ENCODE data around the gene BACE2. TPM values are rescaled to one million over a fixed set of nuclear protein-coding genes. Genes with fewer than 3 reads are reported as not detected.

BACE2 gene
- total and polyA plus RNA-seq, 2 donors (not counting 3 experiments of a cell fraction or from before 2014, with no cell fraction given), result 113 to 184 TPM

DNA sequence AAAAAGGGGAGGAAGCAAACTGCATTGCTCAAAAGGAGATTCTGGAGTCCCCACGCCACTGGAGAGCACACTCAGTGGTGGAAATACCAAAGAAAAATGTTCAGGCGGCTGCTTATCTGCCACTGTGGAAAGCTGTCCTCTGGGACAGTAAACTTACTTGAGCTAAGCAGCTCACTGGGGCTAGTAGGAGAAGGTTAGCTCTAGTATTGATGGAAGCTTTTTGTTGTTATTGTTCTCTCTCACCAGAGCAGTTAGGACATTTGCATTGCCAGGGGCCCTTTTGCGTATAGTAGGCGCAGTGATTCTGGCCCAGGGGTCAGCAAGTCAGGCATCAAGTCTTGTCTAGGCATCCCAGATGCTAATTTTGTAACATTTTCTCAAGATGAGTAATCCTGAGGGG lies 15.6 kb downstream of the BACE2 start:
- no peak overlapping the region for H3K27ac ChIP-seq (ENCODE audit: insufficient read depth, low read depth, low read length)
- DNase-seq (ENCODE audit: low read depth, low spot score) (no peak), FAIRE-seq (no peak)
- no peak overlapping the region for H3K9ac ChIP-seq (replicated peaks; ENCODE audit: extremely low read depth, insufficient read depth, low read length)
- no peaks in the 10 kb centered on the region for H3K9me1 ChIP-seq (replicated peaks; ENCODE audit: control insufficient read depth, extremely low read depth, insufficient read depth, low read length)
- H3K36me3 ChIP-seq (ENCODE audit: control insufficient read depth in 2 of 2, extremely low read depth in 1 of 2, insufficient read depth in 2 of 2, low read length in 2 of 2), result peaks cover 0 to 2% of the 10 kb centered on the region in 2 experiments
- peaks cover 10% of the 10 kb centered on the region for H3K79me2 ChIP-seq (ENCODE audit: control insufficient read depth, insufficient read depth, low read length)
- no peaks in the 10 kb centered on the region for H3K9me3 ChIP-seq (replicated peaks; ENCODE audit: control insufficient read depth, insufficient read depth, low read length)
- H3K27me3 ChIP-seq (ENCODE audit: control insufficient read depth in 2 of 2, insufficient read depth in 2 of 2, low read length in 2 of 2), result no peaks in the 10 kb centered on the region
- no peak overlapping the region for H3K4me2 ChIP-seq (ENCODE audit: insufficient read depth, low read length)
- BruUV-seq (replicated peaks), result no TSS peak
- H3K4me3 ChIP-seq (replicated peaks in 1 of 3; ENCODE audit: insufficient read depth in 1 of 3, low read depth in 1 of 3, low read length in 3 of 3), result no peak overlapping the region
- H4K20me1 ChIP-seq (replicated peaks; ENCODE audit: control insufficient read depth, extremely low read depth, insufficient read depth, low read length), result no peaks in the 10 kb centered on the region
- POLR2A ChIA-PET, result no interaction called here
- no peak overlapping the region for H2AFZ ChIP-seq (ENCODE audit: low read depth, low read length)
- TF ChIP-seq EZH2 (IDR thresholded peaks at IDR 0.05; ENCODE audit: borderline replicate concordance, low read depth, low read length, severe bottlenecking), result no peak
- TF ChIP-seq, protein P1, sequence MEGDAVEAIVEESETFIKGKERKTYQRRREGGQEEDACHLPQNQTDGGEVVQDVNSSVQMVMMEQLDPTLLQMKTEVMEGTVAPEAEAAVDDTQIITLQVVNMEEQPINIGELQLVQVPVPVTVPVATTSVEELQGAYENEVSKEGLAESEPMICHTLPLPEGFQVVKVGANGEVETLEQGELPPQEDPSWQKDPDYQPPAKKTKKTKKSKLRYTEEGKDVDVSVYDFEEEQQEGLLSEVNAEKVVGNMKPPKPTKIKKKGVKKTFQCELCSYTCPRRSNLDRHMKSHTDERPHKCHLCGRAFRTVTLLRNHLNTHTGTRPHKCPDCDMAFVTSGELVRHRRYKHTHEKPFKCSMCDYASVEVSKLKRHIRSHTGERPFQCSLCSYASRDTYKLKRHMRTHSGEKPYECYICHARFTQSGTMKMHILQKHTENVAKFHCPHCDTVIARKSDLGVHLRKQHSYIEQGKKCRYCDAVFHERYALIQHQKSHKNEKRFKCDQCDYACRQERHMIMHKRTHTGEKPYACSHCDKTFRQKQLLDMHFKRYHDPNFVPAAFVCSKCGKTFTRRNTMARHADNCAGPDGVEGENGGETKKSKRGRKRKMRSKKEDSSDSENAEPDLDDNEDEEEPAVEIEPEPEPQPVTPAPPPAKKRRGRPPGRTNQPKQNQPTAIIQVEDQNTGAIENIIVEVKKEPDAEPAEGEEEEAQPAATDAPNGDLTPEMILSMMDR (IDR thresholded peaks at IDR 0.05; ENCODE audit: extremely low read depth in 1 of 2, insufficient read depth in 1 of 2, low read depth in 1 of 2, low read length in 2 of 2), result no peak
- TF ChIP-seq POLR2AphosphoS5 (IDR thresholded peaks at IDR 0.05; ENCODE audit: insufficient read depth, low read depth, low read length), result no peak
- TF ChIP-seq FOS (IDR thresholded peaks at IDR 0.05; ENCODE audit: borderline replicate concordance, insufficient read depth, low read length), result no peak
- no peak for TF ChIP-seq MYC (IDR thresholded peaks at IDR 0.05; ENCODE audit: low read depth, low read length)
- TF ChIP-seq JUN (IDR thresholded peaks at IDR 0.05; ENCODE audit: borderline replicate concordance, insufficient read depth, insufficient read length, low read depth), result no peak
- no peaks in the 10 kb centered on the region for H3K4me1 ChIP-seq (ENCODE audit: control insufficient read depth, extremely low read depth, insufficient read depth, low read length)
- dilution Hi-C loops (cut with MboI; ENCODE audit: extremely low pct_ligation_motif_present, low sequenced_read_pairs), result no loop called here
- CTCF ChIA-PET, result interaction anchor here (4.6 kb wide), 1 partner anchor 12 kb away, joined by 18 read pairs; no protein-coding TSS in a partner anchor
- intact Hi-C loops (cut with micrococcal nuclease), result no loop called here
